ENCODE results near the gene CCDC178. TPM values are rescaled to one million over a fixed set of nuclear protein-coding genes. Genes with fewer than 3 reads are reported as not detected.

The CCDC178 gene
- total RNA-seq, 1 experiment from 2014 or later = not detected

DNA sequence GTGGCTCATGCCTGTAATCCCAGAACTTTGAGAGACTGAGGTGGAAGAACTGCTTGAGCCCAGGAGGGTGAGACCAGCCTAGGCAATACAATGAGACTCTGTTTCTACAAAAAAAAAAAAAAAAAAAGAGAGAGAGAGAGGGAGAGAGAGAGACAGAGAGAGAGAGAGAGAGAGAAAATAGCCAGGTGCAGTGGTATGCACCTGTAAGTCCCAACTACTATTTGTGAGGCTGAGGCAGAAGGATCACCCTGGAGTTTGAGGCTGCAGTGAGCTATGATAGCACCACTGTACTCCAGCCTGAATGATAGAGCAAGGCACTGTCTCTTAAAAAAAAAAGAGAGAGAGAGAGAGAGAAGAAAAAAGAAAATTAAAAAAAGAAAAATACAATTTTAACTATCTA is 245.7 kb downstream of the CCDC178 start:
- Histone ChIP-seq H3K9ac (ENCODE audit: low read length) (no peak overlapping the region), H4K20me1 (ENCODE audit: insufficient read depth) (no peaks in the 10 kb centered on the region), H3K36me3 (ENCODE audit: control insufficient read depth in 1 of 2, insufficient read depth in 2 of 2, low read length in 2 of 2) (no peaks in the 10 kb centered on the region), H2AFZ (ENCODE audit: low read depth, low read length, poor library complexity, severe bottlenecking) (no peak overlapping the region), H3K4me2 (ENCODE audit: low read length) (no peak overlapping the region), H3K27ac (ENCODE audit: low read depth, low read length) (no peak overlapping the region), H3K9me2 (ENCODE audit: insufficient read depth) (no peaks in the 10 kb centered on the region), H3K9me3 (ENCODE audit: control insufficient read depth in 1 of 2, insufficient read depth in 1 of 2, low read depth in 1 of 2, low read length in 2 of 2) (peaks cover 0 to 2% of the 10 kb centered on the region in 2 experiments; a peak in 2 of 4 replicates), H3K4me1 (ENCODE audit: control insufficient read depth in 1 of 2, insufficient read depth in 2 of 2, low read length in 2 of 2) (no peaks in the 10 kb centered on the region), H3K4me3 (replicated peaks in 1 of 2; ENCODE audit: low read depth in 1 of 2, low read length in 2 of 2) (no peak overlapping the region), H3K27me3 (ENCODE audit: insufficient read depth, low read length) (no peaks in the 10 kb centered on the region), H3K79me2 (ENCODE audit: insufficient read depth, low read length) (no peaks in the 10 kb centered on the region)
- no peak for DNase-seq (ENCODE audit: low read depth, low spot score)
- no peak for TF ChIP-seq JUND (IDR thresholded peaks at IDR 0.05)
- TF ChIP-seq ZFX (IDR thresholded peaks at IDR 0.05) = no peak
- TF ChIP-seq CEBPB (IDR thresholded peaks at IDR 0.05; ENCODE audit: low read depth) = no peak
- TF ChIP-seq EGR1 (IDR thresholded peaks at IDR 0.05; ENCODE audit: low read depth) = no peak
- TF ChIP-seq, protein P1, sequence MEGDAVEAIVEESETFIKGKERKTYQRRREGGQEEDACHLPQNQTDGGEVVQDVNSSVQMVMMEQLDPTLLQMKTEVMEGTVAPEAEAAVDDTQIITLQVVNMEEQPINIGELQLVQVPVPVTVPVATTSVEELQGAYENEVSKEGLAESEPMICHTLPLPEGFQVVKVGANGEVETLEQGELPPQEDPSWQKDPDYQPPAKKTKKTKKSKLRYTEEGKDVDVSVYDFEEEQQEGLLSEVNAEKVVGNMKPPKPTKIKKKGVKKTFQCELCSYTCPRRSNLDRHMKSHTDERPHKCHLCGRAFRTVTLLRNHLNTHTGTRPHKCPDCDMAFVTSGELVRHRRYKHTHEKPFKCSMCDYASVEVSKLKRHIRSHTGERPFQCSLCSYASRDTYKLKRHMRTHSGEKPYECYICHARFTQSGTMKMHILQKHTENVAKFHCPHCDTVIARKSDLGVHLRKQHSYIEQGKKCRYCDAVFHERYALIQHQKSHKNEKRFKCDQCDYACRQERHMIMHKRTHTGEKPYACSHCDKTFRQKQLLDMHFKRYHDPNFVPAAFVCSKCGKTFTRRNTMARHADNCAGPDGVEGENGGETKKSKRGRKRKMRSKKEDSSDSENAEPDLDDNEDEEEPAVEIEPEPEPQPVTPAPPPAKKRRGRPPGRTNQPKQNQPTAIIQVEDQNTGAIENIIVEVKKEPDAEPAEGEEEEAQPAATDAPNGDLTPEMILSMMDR (IDR thresholded peaks at IDR 0.05 in 2 of 3, conservative IDR thresholded peaks at IDR 0.05 in 1 of 3; ENCODE audit: borderline replicate concordance in 1 of 3, insufficient read depth in 1 of 3, low read depth in 2 of 3, low read length in 2 of 3) = no peak
- TF ChIP-seq POLR2AphosphoS5 (IDR thresholded peaks at IDR 0.05; ENCODE audit: low read depth, low read length) = no peak
- TF ChIP-seq YY1 (IDR thresholded peaks at IDR 0.05; ENCODE audit: extremely low read depth, insufficient replicate concordance, low read depth, low read length) = no peak
- no peak for TF ChIP-seq ZBTB33 (IDR thresholded peaks at IDR 0.05; ENCODE audit: extremely low read depth, insufficient replicate concordance, low read length)
- TF ChIP-seq ATF3 (IDR thresholded peaks at IDR 0.05) = no peak
- no peak for TF ChIP-seq FOSL1 (IDR thresholded peaks at IDR 0.05; ENCODE audit: low read depth)
- no peak for TF ChIP-seq REST (IDR thresholded peaks at IDR 0.05; ENCODE audit: low read depth)
- TF ChIP-seq TCF7L2 (IDR thresholded peaks at IDR 0.05; ENCODE audit: borderline replicate concordance, extremely low read depth, insufficient read depth, insufficient read length) = no peak
- TF ChIP-seq ELF1 (IDR thresholded peaks at IDR 0.05; ENCODE audit: borderline replicate concordance, low read depth) = no peak
- TF ChIP-seq ZNF274 (IDR thresholded peaks at IDR 0.05; ENCODE audit: low read depth, low read length) = no peak
- no peak for TF ChIP-seq SRF (IDR thresholded peaks at IDR 0.05; ENCODE audit: low read depth)
- RAD21 ChIA-PET (ENCODE audit: low non-redundant PET in 1 of 2, low total read pairs in 2 of 2, uncharacterized antibody in 2 of 2, unreplicated experiment in 2 of 2) = no interaction called here
- CTCF ChIA-PET = no interaction called here
- no TSS peak for BruUV-seq (replicated peaks)
- ATAC-seq = no peak
- intact Hi-C loops (cut with micrococcal nuclease) = no loop called here
- POLR2A ChIA-PET = no interaction called here

All from HCT116 (cell line).